Body of pancreas (tissue), 4 donors: ENCODE data around the gene PRND. TPM values are rescaled to one million over a fixed set of nuclear protein-coding genes. Genes with fewer than 3 reads are reported as not detected.

Source experiments
- ATAC-seq: fragments of 150-250 bp; one replicate; pipeline ENCODE4 v1.9.1; 2016
- DNase-seq, 4 donors: peaks; one replicate each; pipeline ENCODE4 v3.0.0-alpha.2; 2019
- H3K27ac ChIP-seq, 4 donors: fragments of 200-600 bp; sonication (generic); 1 replicate in 3 of 4; 2 replicates in 1 of 4; pipeline versions ENCODE4 v1.5.1 to v1.6.1; 2016 to 2019; ENCODE audit warnings: mild to moderate bottlenecking in 1 of 4, mixed read lengths in 1 of 4, moderate library complexity in 1 of 4
- H3K27me3 ChIP-seq, 2 donors: fragments of 200-600 bp; sonication (generic); one replicate each; pipeline ENCODE4 v1.6.0; 2016; ENCODE audit warnings: mild to moderate bottlenecking in 1 of 2
- H3K36me3 ChIP-seq, 2 donors: fragments of 200-600 bp; sonication (generic); replicated peaks in 1 of 2; 2 replicates each; pipeline ENCODE4 v1.5.1; 2016; ENCODE audit warnings: low read depth in 2 of 2; ENCODE audit not compliant: insufficient read depth in 1 of 2
- H3K4me1 ChIP-seq: fragments of 200-600 bp; sonication (generic); one replicate; pipeline ENCODE4 v1.6.0; 2016
- H3K4me3 ChIP-seq, 2 donors: fragments of 200-600 bp; sonication (generic); 1 replicate in 1 of 2; 2 replicates in 1 of 2; pipeline ENCODE4 v1.5.1; 2016 to 2019
- H3K9me3 ChIP-seq, 3 donors: fragments of 200-600 bp; sonication (generic); 1 replicate in 2 of 3; 2 replicates in 1 of 3; pipeline ENCODE4 v1.5.1; 2016
- POLR2A ChIP-seq, 3 donors: fragments of 450-650 bp; IDR thresholded peaks; one replicate each; pipeline ENCODE4 v1.6.1; 2016; ENCODE audit warnings: antibody characterized with exemption in 3 of 3, mild to moderate bottlenecking in 2 of 3
- WGBS, 2 donors: methylation state at CpG; one replicate each; pipeline ENCODE4 v1.1.5; 2017; 5-methylcytosine and 5-hydroxymethylcytosine counted together
- intact Hi-C: fragments of 100-400 bp; cut with DNase I; formaldehyde crosslinking; loops from one replicate; pipeline ENCODE4 v1.15.1; 2023
- total RNA-seq, 2 donors: library from RNA; depleted of rRNA; stranded (reverse); fragments of >200 nt; gene quantifications; one replicate each; pipeline ENCODE4 v1.1.0, GENCODE V29; 2016
- TF ChIP-seq, protein P1 (sequence below), 7 experiments: fragments of 450-650 bp in 4 of 7; fragments of 200-600 bp in 3 of 7; sonication (generic) in 3 of 7; IDR thresholded peaks; one replicate each; pipeline ENCODE4 v1.5.1; 2016 to 2019; ENCODE audit warnings: antibody characterized with exemption in 7 of 7

PRND gene
- total RNA-seq, 2 donors from 2014 or later, result not detected

GRCh38 chr20:4724459-4725262 lies 3.0 kb downstream of the PRND start:
- intact Hi-C loops, result no loop called here
- ATAC-seq, result no peak
- Histone ChIP-seq H3K4me1 (peaks cover 11% of the 10 kb centered on the region), H3K4me3 (no peak overlapping the region), H3K36me3 (no peaks in the 10 kb centered on the region), H3K27me3 (no peaks in the 10 kb centered on the region), H3K9me3 (no peaks in the 10 kb centered on the region), H3K27ac (no peak overlapping the region)
- 70 to 73% methylated on average over 16 to 34 of the region's 34 CpGs for WGBS, 2 donors
- TF ChIP-seq, protein P1, sequence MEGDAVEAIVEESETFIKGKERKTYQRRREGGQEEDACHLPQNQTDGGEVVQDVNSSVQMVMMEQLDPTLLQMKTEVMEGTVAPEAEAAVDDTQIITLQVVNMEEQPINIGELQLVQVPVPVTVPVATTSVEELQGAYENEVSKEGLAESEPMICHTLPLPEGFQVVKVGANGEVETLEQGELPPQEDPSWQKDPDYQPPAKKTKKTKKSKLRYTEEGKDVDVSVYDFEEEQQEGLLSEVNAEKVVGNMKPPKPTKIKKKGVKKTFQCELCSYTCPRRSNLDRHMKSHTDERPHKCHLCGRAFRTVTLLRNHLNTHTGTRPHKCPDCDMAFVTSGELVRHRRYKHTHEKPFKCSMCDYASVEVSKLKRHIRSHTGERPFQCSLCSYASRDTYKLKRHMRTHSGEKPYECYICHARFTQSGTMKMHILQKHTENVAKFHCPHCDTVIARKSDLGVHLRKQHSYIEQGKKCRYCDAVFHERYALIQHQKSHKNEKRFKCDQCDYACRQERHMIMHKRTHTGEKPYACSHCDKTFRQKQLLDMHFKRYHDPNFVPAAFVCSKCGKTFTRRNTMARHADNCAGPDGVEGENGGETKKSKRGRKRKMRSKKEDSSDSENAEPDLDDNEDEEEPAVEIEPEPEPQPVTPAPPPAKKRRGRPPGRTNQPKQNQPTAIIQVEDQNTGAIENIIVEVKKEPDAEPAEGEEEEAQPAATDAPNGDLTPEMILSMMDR (IDR thresholded peaks at IDR 0.05), result no peak
- no peak for TF ChIP-seq POLR2A (IDR thresholded peaks at IDR 0.05)
- DNase-seq, result no peak

- intact Hi-C loops, result no loop called here
- ATAC-seq (no peak), DNase-seq (no peak)
- H3K4me3 ChIP-seq, result no peak overlapping the region
- H3K9me3 ChIP-seq, result no peaks in the 10 kb centered on the region
- H3K36me3 ChIP-seq, result no peaks in the 10 kb centered on the region
- H3K27me3 ChIP-seq, result no peaks in the 10 kb centered on the region
- TF ChIP-seq POLR2A (IDR thresholded peaks at IDR 0.05), result no peak
- TF ChIP-seq, protein P1 (IDR thresholded peaks at IDR 0.05), result no peak
- H3K4me1 ChIP-seq, result peaks cover 8% of the 10 kb centered on the region
- H3K27ac ChIP-seq, result no peak overlapping the region
- WGBS, 2 donors, result 73 to 78% methylated on average over 4 of the region's 4 CpGs
Measured at GRCh38 chr20:4725263-4725550, 3.5 kb downstream of the PRND start.

- H3K36me3 ChIP-seq, result no peaks in the 10 kb centered on the region
- ATAC-seq (no peak), DNase-seq (peak in 1 of 4 donors; percentile 17)
- 42 to 52% methylated on average over 16 of the region's 16 CpGs for WGBS, 2 donors
- no peaks in the 10 kb centered on the region for H3K9me3 ChIP-seq
- no peak overlapping the region for H3K4me3 ChIP-seq
- intact Hi-C loops, result no loop called here
- TF ChIP-seq, protein P1 (IDR thresholded peaks at IDR 0.05), result no peak
- TF ChIP-seq POLR2A (IDR thresholded peaks at IDR 0.05), result no peak
- H3K27ac ChIP-seq, result no peak overlapping the region
- H3K4me1 ChIP-seq, result no peaks in the 10 kb centered on the region
- H3K27me3 ChIP-seq, result no peaks in the 10 kb centered on the region
Measured at GRCh38 chr20:4726710-4727397, 5.1 kb downstream of the PRND start.

- H3K27me3 ChIP-seq, result no peaks in the 10 kb centered on the region
- ATAC-seq (no peak), DNase-seq (no peak)
- H3K9me3 ChIP-seq, result no peaks in the 10 kb centered on the region
- H3K4me1 ChIP-seq, result no peaks in the 10 kb centered on the region
- TF ChIP-seq, protein P1 (IDR thresholded peaks at IDR 0.05), result no peak
- no peak for TF ChIP-seq POLR2A (IDR thresholded peaks at IDR 0.05)
- H3K36me3 ChIP-seq, result no peaks in the 10 kb centered on the region
- 74 to 75% methylated on average over 8 of the region's 8 CpGs for WGBS, 2 donors
- no peak overlapping the region for H3K27ac ChIP-seq
- intact Hi-C loops, result no loop called here
- no peak overlapping the region for H3K4me3 ChIP-seq
Measured at GRCh38 chr20:4728120-4728760, 6.5 kb downstream of the PRND start.
